ENCODE data around the gene DOCK3. TPM values are rescaled to one million over a fixed set of nuclear protein-coding genes. Genes with fewer than 3 reads are reported as not detected.

Gene DOCK3
- total RNA-seq, 4 donors from 2014 or later = 5.5 to 10.0 (median 8.7) TPM

DNA sequence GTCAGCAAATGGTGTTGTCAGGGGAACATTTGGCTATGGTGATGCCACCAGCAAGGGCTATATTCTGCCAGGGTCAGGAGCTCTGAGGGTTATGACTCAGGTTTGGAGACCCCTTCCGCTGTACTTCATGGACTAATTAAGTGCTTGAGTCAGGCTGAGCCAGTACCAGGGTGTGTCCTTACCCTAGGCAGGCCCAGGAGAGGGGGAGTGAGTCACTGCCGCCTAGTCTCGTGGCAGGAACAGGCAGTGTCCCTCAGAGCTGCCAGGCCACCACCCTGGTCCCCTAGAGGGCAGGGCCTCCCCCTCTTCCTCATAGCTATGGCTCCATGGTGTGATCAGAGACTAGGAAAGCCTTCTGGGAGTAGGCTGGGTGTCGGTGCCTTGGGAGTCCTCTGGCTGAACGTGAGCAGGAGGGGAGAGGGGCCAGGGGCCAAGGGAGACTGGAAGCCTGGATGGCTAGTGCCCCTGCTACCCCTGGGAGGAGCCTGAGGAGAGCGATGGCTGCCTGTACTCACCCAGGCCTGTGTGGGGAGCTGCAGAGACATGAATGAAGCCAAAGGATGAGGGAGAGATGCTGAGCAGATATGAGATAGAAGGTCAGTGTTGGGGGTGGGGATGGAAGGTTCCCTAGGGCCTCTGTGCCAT, 47.2 kb upstream of the DOCK3 start:
- ATAC-seq = peak; percentile 50
- H3K4me3 ChIP-seq = no peak overlapping the region
- no peaks in the 10 kb centered on the region for H3K27me3 ChIP-seq
- H3K27ac ChIP-seq = no peak overlapping the region
- no peaks in the 10 kb centered on the region for H3K9me3 ChIP-seq
- 50 to 80% methylated on average over 1 to 2 of the region's 6 CpGs for WGBS, 2 donors (ENCODE audit: low coverage in 1 of 2)
- no peak for TF ChIP-seq EP300 (IDR thresholded peaks at IDR 0.05)
- no peak for TF ChIP-seq POLR2AphosphoS5 (IDR thresholded peaks at IDR 0.05)
- no peak for TF ChIP-seq POLR2A (IDR thresholded peaks at IDR 0.05)
- TF ChIP-seq, protein P1, sequence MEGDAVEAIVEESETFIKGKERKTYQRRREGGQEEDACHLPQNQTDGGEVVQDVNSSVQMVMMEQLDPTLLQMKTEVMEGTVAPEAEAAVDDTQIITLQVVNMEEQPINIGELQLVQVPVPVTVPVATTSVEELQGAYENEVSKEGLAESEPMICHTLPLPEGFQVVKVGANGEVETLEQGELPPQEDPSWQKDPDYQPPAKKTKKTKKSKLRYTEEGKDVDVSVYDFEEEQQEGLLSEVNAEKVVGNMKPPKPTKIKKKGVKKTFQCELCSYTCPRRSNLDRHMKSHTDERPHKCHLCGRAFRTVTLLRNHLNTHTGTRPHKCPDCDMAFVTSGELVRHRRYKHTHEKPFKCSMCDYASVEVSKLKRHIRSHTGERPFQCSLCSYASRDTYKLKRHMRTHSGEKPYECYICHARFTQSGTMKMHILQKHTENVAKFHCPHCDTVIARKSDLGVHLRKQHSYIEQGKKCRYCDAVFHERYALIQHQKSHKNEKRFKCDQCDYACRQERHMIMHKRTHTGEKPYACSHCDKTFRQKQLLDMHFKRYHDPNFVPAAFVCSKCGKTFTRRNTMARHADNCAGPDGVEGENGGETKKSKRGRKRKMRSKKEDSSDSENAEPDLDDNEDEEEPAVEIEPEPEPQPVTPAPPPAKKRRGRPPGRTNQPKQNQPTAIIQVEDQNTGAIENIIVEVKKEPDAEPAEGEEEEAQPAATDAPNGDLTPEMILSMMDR (IDR thresholded peaks at IDR 0.05) = no peak
- H3K4me1 ChIP-seq = peaks cover 0 to 63% (median 0%) of the 10 kb centered on the region in 3 donors
- H3K36me3 ChIP-seq = peaks cover 0 to 6% of the 10 kb centered on the region in 2 donors

DNA sequence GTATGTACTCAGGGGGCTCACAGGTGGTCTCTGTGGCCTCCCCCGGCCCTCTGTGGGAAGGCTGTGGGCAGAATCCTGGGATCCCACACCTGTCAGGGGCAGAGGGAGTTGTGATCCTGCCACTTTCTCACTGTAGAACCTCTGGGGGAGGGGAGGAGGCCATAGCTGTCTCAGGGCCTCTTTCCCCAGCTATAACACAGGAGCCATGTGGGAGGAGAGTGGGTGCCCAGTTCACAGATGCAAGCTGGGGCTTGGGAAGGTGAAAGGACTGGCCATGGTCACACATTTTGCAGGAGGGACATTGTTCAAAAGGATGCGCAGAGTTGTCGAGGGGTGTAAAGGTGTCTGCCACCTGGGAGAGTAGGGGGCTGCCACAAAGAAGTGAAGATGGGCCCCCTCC, 46.1 kb upstream of the DOCK3 start:
- ATAC-seq = no peak
- Histone ChIP-seq H3K36me3 (peaks cover 0 to 3% of the 10 kb centered on the region in 2 donors), H3K27me3 (no peaks in the 10 kb centered on the region), H3K4me3 (no peak overlapping the region), H3K4me1 (peaks cover 0 to 52% (median 0%) of the 10 kb centered on the region in 3 donors), H3K9me3 (no peaks in the 10 kb centered on the region), H3K27ac (no peak overlapping the region)
- TF ChIP-seq POLR2A (IDR thresholded peaks at IDR 0.05) (no peak), EP300 (IDR thresholded peaks at IDR 0.05) (no peak), POLR2AphosphoS5 (IDR thresholded peaks at IDR 0.05) (no peak)
- TF ChIP-seq, protein P1 (IDR thresholded peaks at IDR 0.05) = no peak
- 90% methylated on average over 3 of the region's 3 CpGs; no CpG with 5 or more reads in 1 of the 2 donors for WGBS, 2 donors (ENCODE audit: low coverage in 1 of 2)

DNA sequence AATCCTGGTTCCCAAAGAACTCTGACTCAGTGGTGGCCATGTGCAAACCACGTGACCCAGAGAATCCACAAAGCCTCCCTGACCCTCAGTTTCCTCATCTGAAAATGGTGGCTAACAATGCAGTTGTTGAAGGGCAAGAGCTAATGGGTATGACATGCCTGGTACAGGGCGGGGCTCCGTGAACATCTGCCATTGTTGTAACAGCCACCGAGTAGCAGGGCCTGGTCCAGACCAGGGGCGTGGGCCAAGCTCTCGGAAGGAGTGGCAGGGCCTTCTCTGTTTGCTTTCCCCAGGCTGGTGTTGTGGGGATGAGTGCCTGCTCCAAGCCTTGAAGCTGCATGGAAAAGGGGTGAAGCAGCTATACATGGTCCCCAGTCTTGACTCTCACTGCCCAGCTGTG, 44.3 kb upstream of the DOCK3 start:
- TF ChIP-seq EP300 (IDR thresholded peaks at IDR 0.05) (no peak), POLR2AphosphoS5 (IDR thresholded peaks at IDR 0.05) (no peak), POLR2A (IDR thresholded peaks at IDR 0.05) (no peak)
- TF ChIP-seq, protein P1 (IDR thresholded peaks at IDR 0.05) = no peak
- no peak overlapping the region for H3K4me3 ChIP-seq
- H3K36me3 ChIP-seq = peaks cover 0 to 3% of the 10 kb centered on the region in 2 donors
- H3K9me3 ChIP-seq = no peaks in the 10 kb centered on the region
- no CpG with 5 or more reads among the region's 6 CpGs for WGBS, 2 donors (ENCODE audit: low coverage in 1 of 2)
- no peak for ATAC-seq
- H3K4me1 ChIP-seq = peaks cover 0 to 37% (median 0%) of the 10 kb centered on the region in 3 donors
- no peak overlapping the region for H3K27ac ChIP-seq
- no peaks in the 10 kb centered on the region for H3K27me3 ChIP-seq

DNA sequence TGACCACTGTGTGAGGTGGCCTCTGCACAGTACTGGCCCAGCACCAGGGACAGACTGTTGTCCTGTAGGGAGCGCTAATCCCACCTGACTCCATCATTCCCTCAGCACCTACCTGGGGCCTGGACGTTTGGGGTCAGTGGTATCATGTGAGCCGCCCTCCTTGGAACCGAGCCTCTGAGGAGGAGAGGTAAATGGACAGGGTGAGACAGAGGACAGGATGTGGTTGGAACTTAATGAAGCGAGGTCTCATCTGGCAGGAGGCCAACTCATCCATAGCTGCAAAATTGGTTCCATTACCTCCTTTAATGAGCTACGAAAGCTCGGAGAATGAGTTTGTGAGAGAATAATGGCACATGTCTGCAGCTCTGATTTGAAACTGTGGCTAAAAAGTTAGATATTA, 43.9 kb upstream of the DOCK3 start:
- peaks cover 0 to 32% (median 0%) of the 10 kb centered on the region in 3 donors for H3K4me1 ChIP-seq
- no peaks in the 10 kb centered on the region for H3K27me3 ChIP-seq
- no peak overlapping the region for H3K27ac ChIP-seq
- TF ChIP-seq POLR2AphosphoS5 (IDR thresholded peaks at IDR 0.05) = no peak
- no peak for TF ChIP-seq EP300 (IDR thresholded peaks at IDR 0.05)
- TF ChIP-seq, protein P1 (IDR thresholded peaks at IDR 0.05) = no peak
- no peak for TF ChIP-seq POLR2A (IDR thresholded peaks at IDR 0.05)
- no peak for ATAC-seq
- no peak overlapping the region for H3K4me3 ChIP-seq
- no peaks in the 10 kb centered on the region for H3K9me3 ChIP-seq
- H3K36me3 ChIP-seq = peaks cover 0 to 3% of the 10 kb centered on the region in 2 donors
- WGBS, 2 donors (ENCODE audit: low coverage in 1 of 2) = 75% methylated on average over 4 of the region's 7 CpGs; no CpG with 5 or more reads in 1 of the 2 donors

DNA sequence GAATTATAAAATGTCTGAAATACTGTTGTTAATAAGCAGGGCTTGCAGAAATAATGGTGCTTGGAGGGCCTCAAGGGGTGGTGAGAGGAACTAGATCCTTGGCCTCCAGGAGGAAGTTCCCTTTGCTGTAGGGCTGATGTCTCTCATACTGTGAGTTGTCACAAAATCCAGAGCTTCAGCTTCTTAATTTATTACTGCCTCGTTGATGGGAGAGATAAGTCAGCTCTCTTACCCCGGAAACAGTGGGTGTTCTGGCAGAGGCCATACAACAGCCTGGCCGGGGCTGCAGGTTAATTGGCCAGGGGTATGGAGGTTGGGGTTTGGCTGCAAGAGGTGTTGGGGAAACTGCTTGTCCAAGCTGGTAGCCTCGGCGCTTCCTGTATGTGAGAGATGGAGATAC, 42.3 kb upstream of the DOCK3 start:
- Histone ChIP-seq H3K36me3 (no peaks in the 10 kb centered on the region), H3K27ac (no peak overlapping the region), H3K9me3 (no peaks in the 10 kb centered on the region), H3K4me1 (peaks cover 0 to 32% (median 0%) of the 10 kb centered on the region in 3 donors), H3K4me3 (no peak overlapping the region), H3K27me3 (no peaks in the 10 kb centered on the region)
- WGBS, 2 donors (ENCODE audit: low coverage in 1 of 2) = 47% methylated on average over 3 of the region's 5 CpGs; no CpG with 5 or more reads in 1 of the 2 donors
- TF ChIP-seq POLR2AphosphoS5 (IDR thresholded peaks at IDR 0.05) (no peak), POLR2A (IDR thresholded peaks at IDR 0.05) (no peak), EP300 (IDR thresholded peaks at IDR 0.05) (no peak)
- TF ChIP-seq, protein P1 (IDR thresholded peaks at IDR 0.05) = no peak
- ATAC-seq = no peak

All from gastroesophageal sphincter (tissue), 4 donors.